Pancreas (tissue), 10 donors: Measurements from ENCODE around the gene ERRFI1. TPM values are rescaled to one million over a fixed set of nuclear protein-coding genes. Genes with fewer than 3 reads are reported as not detected.
A peak's percentile ranks its signal among the peaks of the same experiment; 100 is the strongest.

ENCODE experiments used
- ATAC-seq, 4 donors: fragments of 200-7000 bp; cut with Tn5 transposase; one replicate each; pipeline versions ENCODE4 v1.8.0 to v1.9.1; 2020; ENCODE audit warnings: mild to moderate bottlenecking in 4 of 4, moderate library complexity in 4 of 4
- DNase-seq, 6 donors: peaks; one replicate each; pipeline ENCODE4 v3.0.0-alpha.2; 2020
- FAIRE-seq: peaks from 2 replicates; lab custom pipeline; 2012; peaks lifted over from hg19 to GRCh38; lab: Jason Lieb, UNC
- H3K27ac ChIP-seq, 4 donors: fragments of 200-600 bp; sonication (generic); 1 replicate in 3 of 4; 2 replicates in 1 of 4; pipeline versions ENCODE4 v1.5.0 to v1.8.0; 2020
- H3K27me3 ChIP-seq, 4 donors: fragments of 200-600 bp; one replicate each; pipeline ENCODE4 v1.8.0; 2021
- H3K36me3 ChIP-seq, 3 donors: fragments of 200-600 bp; sonication (generic) in 1 of 3; one replicate each; pipeline versions ENCODE4 v1.5.0 to v1.8.0; 2020 to 2021
- H3K4me1 ChIP-seq, 3 donors: fragments of 200-600 bp; one replicate each; pipeline ENCODE4 v1.8.0; 2021
- H3K4me3 ChIP-seq, 4 donors: fragments of 200-600 bp; sonication (generic) in 2 of 4; one replicate each; pipeline versions ENCODE4 v1.5.0 to v1.8.0; 2020 to 2021
- H3K9me3 ChIP-seq, 4 donors: fragments of 200-600 bp; one replicate each; pipeline ENCODE4 v1.8.0; 2021
- WGBS, 2 donors: extraction: QIAGEN DNeasy Blood & Tissue Kit; methylation state at CpG; one replicate each; pipeline ENCODE4 v1.1.7; 2013; 5-methylcytosine and 5-hydroxymethylcytosine counted together
- intact Hi-C, 3 donors: fragments of 100-400 bp; cut with DNase I; formaldehyde crosslinking; loops; one replicate each; pipeline versions ENCODE4 v1.11.1 to v1.14.2; 2022
- polyA plus RNA-seq, 2 donors: library from polyadenylated mRNA; stranded (reverse); fragments of 200-250 nt; gene quantifications; one replicate each; pipeline ENCODE4 v1.2.3, GENCODE V29; 2013
- total RNA-seq, 6 donors: library from RNA; stranded (reverse); fragmentation: NEBNext Ultra II Directional in 4 of 6; extraction: Animal tissue kit (Norgen Biotek cat#: 25700) in 4 of 6; gene quantifications; one replicate each; pipeline versions ENCODE4 v1.2.1 to v1.2.4, GENCODE V29; 2021 to 2023
- TF ChIP-seq, protein P1 (sequence below), 4 donors: fragments of 200-600 bp; sonication (generic) in 3 of 4; IDR thresholded peaks; one replicate each; pipeline versions ENCODE4 v1.5.0 to v1.8.0; 2021; ENCODE audit warnings: antibody characterized with exemption in 4 of 4
- donor health status: healthy with polysubstance abuse.
- donor health status: DM: no; HTN: no; CAD: no; lungs with moderate emphysema.
- donor health status: DM: no; HTN: no; CAD: no.
- donor health status: control.
- donor health status: control.
- donor health status: Bipolar disorder and iron deficiency.
- donor health status: DM: yes; HTN: yes; CAD: no.
- donor health status: DM: no; HTN: no; CAD: no.
- donor health status: DM: no; HTN: no; CAD: no.
- donor health status: DM: yes; HTN: yes; CAD: no.

ERRFI1 gene
- total and polyA plus RNA-seq, 8 donors: 36.4 to 392 (median 101) TPM

DNA sequence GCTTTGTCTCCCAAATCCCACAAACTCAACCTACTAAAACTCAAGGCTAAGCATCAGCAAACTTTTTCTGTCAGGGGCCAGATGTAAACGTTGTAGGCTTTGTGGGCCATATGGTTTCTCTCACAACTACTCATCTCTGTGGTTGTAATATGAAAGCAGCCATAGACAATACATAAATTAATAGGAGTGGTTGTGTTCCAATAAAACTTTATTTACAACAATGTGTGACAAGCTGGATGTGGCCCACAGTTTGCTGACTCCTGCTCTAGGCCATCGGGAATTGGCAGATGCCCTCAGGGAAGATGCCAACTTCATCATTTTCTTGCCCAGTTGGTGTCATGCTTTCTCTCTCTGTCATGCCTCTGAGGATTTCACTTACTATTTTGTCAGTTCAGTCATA, 17.5 kb upstream of the ERRFI1 start:
- no peak for ATAC-seq

DNA sequence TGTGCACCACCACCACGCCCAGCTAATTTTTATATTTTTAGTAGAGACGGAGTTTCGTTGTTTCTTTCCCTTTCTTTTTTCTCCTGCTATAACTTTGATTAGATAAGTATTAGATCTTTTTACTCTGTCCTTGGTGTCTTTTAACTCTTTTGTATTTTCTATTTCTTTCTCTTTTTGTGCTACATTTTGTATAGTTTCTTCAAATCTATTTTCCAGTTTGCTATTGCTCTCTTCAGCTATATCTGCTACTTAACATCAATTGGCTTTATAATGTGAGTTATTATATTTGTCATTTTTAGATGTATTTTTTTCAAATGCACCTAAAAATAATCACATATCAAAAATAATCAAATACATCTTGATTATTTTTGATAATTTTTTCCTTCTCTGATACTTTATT, 16.0 kb upstream of the ERRFI1 start:
- H3K27ac ChIP-seq: no peak overlapping the region
- FAIRE-seq: peak; percentile 64
- WGBS, 2 donors: 56 to 67% methylated on average over 3 of the region's 3 CpGs
- H3K4me1 ChIP-seq: peaks cover 0 to 10% (median 0%) of the 10 kb centered on the region in 3 donors
- H3K4me3 ChIP-seq: no peak overlapping the region
- TF ChIP-seq, protein P1, sequence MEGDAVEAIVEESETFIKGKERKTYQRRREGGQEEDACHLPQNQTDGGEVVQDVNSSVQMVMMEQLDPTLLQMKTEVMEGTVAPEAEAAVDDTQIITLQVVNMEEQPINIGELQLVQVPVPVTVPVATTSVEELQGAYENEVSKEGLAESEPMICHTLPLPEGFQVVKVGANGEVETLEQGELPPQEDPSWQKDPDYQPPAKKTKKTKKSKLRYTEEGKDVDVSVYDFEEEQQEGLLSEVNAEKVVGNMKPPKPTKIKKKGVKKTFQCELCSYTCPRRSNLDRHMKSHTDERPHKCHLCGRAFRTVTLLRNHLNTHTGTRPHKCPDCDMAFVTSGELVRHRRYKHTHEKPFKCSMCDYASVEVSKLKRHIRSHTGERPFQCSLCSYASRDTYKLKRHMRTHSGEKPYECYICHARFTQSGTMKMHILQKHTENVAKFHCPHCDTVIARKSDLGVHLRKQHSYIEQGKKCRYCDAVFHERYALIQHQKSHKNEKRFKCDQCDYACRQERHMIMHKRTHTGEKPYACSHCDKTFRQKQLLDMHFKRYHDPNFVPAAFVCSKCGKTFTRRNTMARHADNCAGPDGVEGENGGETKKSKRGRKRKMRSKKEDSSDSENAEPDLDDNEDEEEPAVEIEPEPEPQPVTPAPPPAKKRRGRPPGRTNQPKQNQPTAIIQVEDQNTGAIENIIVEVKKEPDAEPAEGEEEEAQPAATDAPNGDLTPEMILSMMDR (IDR thresholded peaks at IDR 0.05): no peak
- no peak for ATAC-seq
- H3K9me3 ChIP-seq: no peaks in the 10 kb centered on the region
- no peaks in the 10 kb centered on the region for H3K27me3 ChIP-seq
- DNase-seq: no peak
- intact Hi-C loops: no loop called here
- no peaks in the 10 kb centered on the region for H3K36me3 ChIP-seq

More for the DNA sequence above, 17.5 kb upstream of the ERRFI1 start:
- no peak overlapping the region for H3K27ac ChIP-seq
- H3K27me3 ChIP-seq: no peaks in the 10 kb centered on the region
- H3K4me3 ChIP-seq: no peak overlapping the region
- no peaks in the 10 kb centered on the region for H3K9me3 ChIP-seq
- peaks cover 0 to 10% (median 0%) of the 10 kb centered on the region in 3 donors for H3K4me1 ChIP-seq
- TF ChIP-seq, protein P1 (IDR thresholded peaks at IDR 0.05): no peak
- no peak for FAIRE-seq
- intact Hi-C loops: no loop called here
- DNase-seq: no peak
- WGBS, 2 donors: 75 to 79% methylated on average over 2 of the region's 2 CpGs
- H3K36me3 ChIP-seq: no peaks in the 10 kb centered on the region

DNA sequence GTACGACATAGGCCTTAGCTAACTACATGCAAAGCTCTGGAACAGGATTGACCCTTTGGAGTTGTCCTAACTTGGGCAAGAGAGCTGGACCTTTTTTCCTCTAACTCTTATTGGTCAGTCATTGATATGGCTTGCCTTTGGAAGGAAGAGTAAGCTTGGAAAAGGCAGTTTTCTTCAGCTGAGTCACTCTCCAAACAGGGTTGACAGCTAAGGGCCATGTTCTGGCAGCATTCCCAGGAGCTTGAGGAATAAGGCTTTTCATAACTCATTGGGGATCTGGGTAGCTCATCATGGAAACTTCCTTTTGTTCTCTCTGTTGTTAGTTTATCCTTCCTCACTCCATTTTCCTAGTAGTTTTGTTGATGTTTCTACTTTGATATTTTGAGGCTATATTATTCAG, 14.5 kb upstream of the ERRFI1 start:
- FAIRE-seq: peak; percentile 23
- peak overlapping the region in 2 of 4 donors; percentile 54 to 59 for H3K27ac ChIP-seq

DNA sequence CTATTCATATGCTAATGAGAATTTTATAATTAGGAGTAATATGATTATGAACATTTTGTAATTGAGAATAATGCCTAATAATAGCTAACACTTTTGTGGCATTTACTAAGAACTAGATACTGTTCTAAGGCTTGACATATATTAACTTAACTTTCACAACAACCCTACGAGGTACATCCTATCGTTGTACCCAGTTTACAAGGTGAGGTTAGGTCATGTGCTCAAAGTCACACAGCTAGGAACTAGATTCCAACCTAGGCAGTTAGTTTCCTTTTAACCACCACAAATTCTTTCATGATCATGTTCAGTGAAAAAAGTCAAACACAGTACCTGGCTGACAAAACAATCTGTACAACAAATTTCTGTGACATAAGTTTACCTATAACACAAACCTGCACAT, 13.0 kb upstream of the ERRFI1 start:
- 70 to 75% methylated on average over 2 of the region's 2 CpGs for WGBS, 2 donors
- Histone ChIP-seq H3K27ac (no peak overlapping the region), H3K4me3 (no peak overlapping the region), H3K4me1 (peaks cover 0 to 10% (median 0%) of the 10 kb centered on the region in 3 donors), H3K36me3 (no peaks in the 10 kb centered on the region), H3K9me3 (no peaks in the 10 kb centered on the region), H3K27me3 (no peaks in the 10 kb centered on the region)
- DNase-seq (no peak), ATAC-seq (no peak), FAIRE-seq (no peak)
- intact Hi-C loops: loop anchor here in 1 of 3 donors (10.0 kb wide), 1 partner anchor 136 kb away; no protein-coding TSS in a partner anchor
- TF ChIP-seq, protein P1 (IDR thresholded peaks at IDR 0.05): no peak

More for the DNA sequence above, 14.5 kb upstream of the ERRFI1 start:
- ATAC-seq: peak; percentile 96 to 99 (median 98)
- Histone ChIP-seq H3K4me1 (peaks cover 0 to 10% (median 0%) of the 10 kb centered on the region in 3 donors), H3K4me3 (no peak overlapping the region), H3K27me3 (no peaks in the 10 kb centered on the region), H3K9me3 (no peaks in the 10 kb centered on the region), H3K36me3 (no peaks in the 10 kb centered on the region)
- intact Hi-C loops: no loop called here
- 55 to 56% methylated on average over 1 of the region's 1 CpG for WGBS, 2 donors
- DNase-seq: peak; percentile 69 to 88 (median 86)
- TF ChIP-seq, protein P1 (IDR thresholded peaks at IDR 0.05): no peak

GRCh38 chr1:8035289-8035688, 9.2 kb upstream of the ERRFI1 start:
- no peak for DNase-seq
- Histone ChIP-seq H3K36me3 (no peaks in the 10 kb centered on the region), H3K4me1 (peaks cover 0 to 6% (median 5%) of the 10 kb centered on the region in 3 donors), H3K4me3 (no peak overlapping the region), H3K27me3 (no peaks in the 10 kb centered on the region), H3K9me3 (no peaks in the 10 kb centered on the region), H3K27ac (no peak overlapping the region)
- intact Hi-C loops: loop anchor here in 1 of 3 donors (10.0 kb wide), 1 partner anchor 140 kb away; no protein-coding TSS in a partner anchor
- 91 to 94% methylated on average over 4 of the region's 4 CpGs for WGBS, 2 donors
- ATAC-seq: no peak
- TF ChIP-seq, protein P1 (IDR thresholded peaks at IDR 0.05): no peak
- FAIRE-seq: no peak
